Measurements from ENCODE around the gene BRD7.

GRCh38 chr16:50322333-50322732 is 46.5 kb downstream of the BRD7 start:
- TF ChIP-seq CTCF (IDR thresholded peaks at IDR 0.05) (no peak), POLR2A (IDR thresholded peaks at IDR 0.05) (no peak)
